ENCODE data around the gene PTPRM.

The PTPRM gene

GRCh38 chr18:7980136-7980535 lies 413.0 kb downstream of the PTPRM start:
- ATAC-seq, result no peak
- TF ChIP-seq OSR1 (CRISPR knock-in tag; IDR thresholded peaks at IDR 0.05) (no peak), PPARA (CRISPR knock-in tag; IDR thresholded peaks at IDR 0.05; ENCODE audit: borderline replicate concordance) (no peak), ISL1 (CRISPR knock-in tag; IDR thresholded peaks at IDR 0.05) (no peak), ZNF70 (CRISPR knock-in tag; IDR thresholded peaks at IDR 0.05) (no peak), TCF4 (CRISPR knock-in tag; IDR thresholded peaks at IDR 0.05; ENCODE audit: borderline replicate concordance) (no peak), ZFP30 (CRISPR knock-in tag; IDR thresholded peaks at IDR 0.05) (no peak), TOX (CRISPR knock-in tag; IDR thresholded peaks at IDR 0.05; ENCODE audit: borderline replicate concordance) (no peak), GLIS3 (CRISPR knock-in tag; IDR thresholded peaks at IDR 0.05) (no peak)

GRCh38 chr18:7980656-7981055 lies 413.5 kb downstream of the PTPRM start:
- ATAC-seq, result no peak
- TF ChIP-seq TCF4 (CRISPR knock-in tag; IDR thresholded peaks at IDR 0.05; ENCODE audit: borderline replicate concordance) (no peak), CREB5 (CRISPR knock-in tag; IDR thresholded peaks at IDR 0.05; ENCODE audit: low read depth) (no peak), SNAI2 (CRISPR knock-in tag; IDR thresholded peaks at IDR 0.05) (no peak), POU6F1 (CRISPR knock-in tag; IDR thresholded peaks at IDR 0.05; ENCODE audit: borderline replicate concordance, low read depth) (no peak), ZNF565 (CRISPR knock-in tag; conservative IDR thresholded peaks at IDR 0.05; ENCODE audit: low read depth) (no peak), ESRRG (CRISPR knock-in tag; IDR thresholded peaks at IDR 0.05) (no peak), ZFP30 (CRISPR knock-in tag; IDR thresholded peaks at IDR 0.05) (no peak), TOX (CRISPR knock-in tag; IDR thresholded peaks at IDR 0.05; ENCODE audit: borderline replicate concordance) (no peak), ZNF70 (CRISPR knock-in tag; IDR thresholded peaks at IDR 0.05) (no peak), PATZ1 (CRISPR knock-in tag; IDR thresholded peaks at IDR 0.05; ENCODE audit: borderline replicate concordance) (no peak), TSHZ2 (CRISPR knock-in tag; IDR thresholded peaks at IDR 0.05) (no peak), CSDC2 (CRISPR knock-in tag; IDR thresholded peaks at IDR 0.05) (no peak)

- TF ChIP-seq CSDC2 (CRISPR knock-in tag; IDR thresholded peaks at IDR 0.05), result no peak
- no peak for TF ChIP-seq ZNF565 (CRISPR knock-in tag; conservative IDR thresholded peaks at IDR 0.05; ENCODE audit: low read depth)
- TF ChIP-seq TSHZ2 (CRISPR knock-in tag; IDR thresholded peaks at IDR 0.05), result no peak
- TF ChIP-seq ZNF70 (CRISPR knock-in tag; IDR thresholded peaks at IDR 0.05), result no peak
- TF ChIP-seq OSR1 (CRISPR knock-in tag; IDR thresholded peaks at IDR 0.05), result no peak
- TF ChIP-seq TCF4 (CRISPR knock-in tag; IDR thresholded peaks at IDR 0.05; ENCODE audit: borderline replicate concordance), result no peak
- no peak for TF ChIP-seq ISL1 (CRISPR knock-in tag; IDR thresholded peaks at IDR 0.05)
- no peak for TF ChIP-seq ESRRG (CRISPR knock-in tag; IDR thresholded peaks at IDR 0.05)
- TF ChIP-seq BACH2 (CRISPR knock-in tag; IDR thresholded peaks at IDR 0.05; ENCODE audit: borderline replicate concordance), result no peak
- TF ChIP-seq GLIS3 (CRISPR knock-in tag; IDR thresholded peaks at IDR 0.05), result no peak
- no peak for ATAC-seq
Observed at GRCh38 chr18:7982216-7982615, 415.1 kb downstream of the PTPRM start.

Data from SK-N-SH treated with all-trans-retinoic acid at 6 μM for 48 hours (cell line).